GM12878 (cell line): ENCODE results near the gene APPL2. TPM values are rescaled to one million over a fixed set of nuclear protein-coding genes. Genes with fewer than 3 reads are reported as not detected.

Source experiments
- ATAC-seq: fragments of 200-7000 bp; cut with Tn5 transposase; 3 replicates; pipeline ENCODE4 v1.9.1; 2020; ENCODE audit warnings: mild to moderate bottlenecking, moderate library complexity
- BruUV-seq: library from RNA; stranded (reverse); fragments of 400-500 nt; replicated peaks from 2 replicates; lab custom pipeline; 2021; lab: Mats Ljungman, UMichigan
- CTCF ChIA-PET: fragments of 300-600 bp; sonication (Branson Sonifier 250); formaldehyde crosslinking; extraction: SDS; loops from one replicate; lab custom pipeline; 2021; ENCODE audit warnings: inconsistent platforms; lab: Yijun Ruan, JAX
- POLR2A ChIA-PET: fragments of 350-600 bp; formaldehyde crosslinking; extraction: SDS; loops from one replicate; lab custom pipeline; 2021; ENCODE audit warnings: inconsistent platforms; lab: Charles Lee
- RAD21 ChIA-PET: fragments of 300-600 bp; sonication (Branson Sonifier 250); formaldehyde crosslinking; loops from one replicate; lab custom pipeline; 2023; ENCODE audit warnings: antibody characterized with exemption; ENCODE audit not compliant: unreplicated experiment; lab: Charles Lee
- SMC1A ChIA-PET: fragments of 300-600 bp; sonication (Branson Sonifier 250); formaldehyde crosslinking; loops from one replicate; lab custom pipeline; 2023; ENCODE audit not compliant: unreplicated experiment, uncharacterized antibody; lab: Charles Lee
- DNase-seq: peaks from one replicate; pipeline ENCODE4 v3.0.0-alpha.2; 2011; ENCODE audit warnings: low read depth, low spot score
- FAIRE-seq: peaks from 3 replicates; lab custom pipeline; 2011; peaks lifted over from hg19 to GRCh38; lab: Jason Lieb, UNC
- H2AFZ ChIP-seq: 2 replicates; pipeline ENCODE4 v1.6.0; 2011; ENCODE audit warnings: low read depth, low read length, control low read depth; ENCODE audit not compliant: control insufficient read depth
- H3K27ac ChIP-seq: 2 replicates; pipeline ENCODE4 v1.5.1; 2011; ENCODE audit warnings: control low read depth; ENCODE audit not compliant: control insufficient read depth, insufficient read depth
- H3K27me3 ChIP-seq, 2 experiments: replicated peaks in 1 of 2; 2 replicates each; pipeline versions ENCODE4 v1.6.0 to v1.6.1; 2011; ENCODE audit warnings: low read length in 1 of 2; ENCODE audit not compliant: control insufficient read depth in 2 of 2, insufficient read depth in 2 of 2
- H3K36me3 ChIP-seq, 2 experiments: 2 replicates each; pipeline ENCODE4 v1.5.1; 2011; ENCODE audit warnings: low read length in 1 of 2; ENCODE audit not compliant: control insufficient read depth in 2 of 2, insufficient read depth in 2 of 2
- H3K4me1 ChIP-seq: 2 replicates; pipeline ENCODE4 v1.6.1; 2011; ENCODE audit warnings: mild to moderate bottlenecking, low read length, moderate library complexity, mixed read lengths; ENCODE audit not compliant: control insufficient read depth, insufficient read depth
- H3K4me2 ChIP-seq: 2 replicates; pipeline ENCODE4 v1.6.0; 2011; ENCODE audit warnings: control low read depth; ENCODE audit not compliant: control insufficient read depth, insufficient read depth
- H3K4me3 ChIP-seq: fragments of 200-600 bp; sonication (generic); 2 replicates; pipeline ENCODE4 v1.5.1; 2016
- H3K79me2 ChIP-seq: 2 replicates; pipeline ENCODE4 v1.6.0; 2011; ENCODE audit warnings: low read length; ENCODE audit not compliant: control insufficient read depth, insufficient read depth
- H3K9ac ChIP-seq: 2 replicates; pipeline ENCODE4 v1.8.0; 2011; ENCODE audit warnings: low read length, control low read depth, mixed read lengths; ENCODE audit not compliant: control insufficient read depth, insufficient read depth
- H3K9me3 ChIP-seq: replicated peaks from 3 replicates; pipeline ENCODE4 v1.5.1; 2011; ENCODE audit warnings: mild to moderate bottlenecking, low read length; ENCODE audit not compliant: control insufficient read depth, insufficient read depth
- H4K20me1 ChIP-seq: 2 replicates; pipeline ENCODE4 v1.6.0; 2011; ENCODE audit not compliant: control insufficient read depth, insufficient read depth
- EP300 ChIP-seq, 2 experiments: fragments of 150-350 bp in 1 of 2; IDR thresholded peaks; 2 replicates each; pipeline ENCODE4 v1.6.1; 2011 to 2012; ENCODE audit warnings: low read depth in 2 of 2, low read length in 2 of 2, borderline replicate concordance in 1 of 2, improper control_type of control experiment in 1 of 2, inconsistent platforms in 1 of 2; ENCODE audit not compliant: control insufficient read depth in 1 of 2
- KDM1A ChIP-seq: fragments of 200-600 bp; sonication (generic); IDR thresholded peaks from 2 replicates; pipeline ENCODE4 v1.6.1; 2016; ENCODE audit warnings: borderline replicate concordance
- KLF5 ChIP-seq: fragments of 450-650 bp; IDR thresholded peaks from 2 replicates; pipeline ENCODE4 v1.6.1; 2014; ENCODE audit warnings: mild to moderate bottlenecking; ENCODE audit not compliant: partially characterized antibody
- NFIC ChIP-seq: IDR thresholded peaks from 2 replicates; pipeline ENCODE4 v1.6.1; 2012; ENCODE audit warnings: low read depth, mild to moderate bottlenecking, inconsistent platforms, low read length, moderate library complexity
- RB1 ChIP-seq: fragments of 450-650 bp; formaldehyde crosslinking; IDR thresholded peaks from 2 replicates; pipeline ENCODE4 v1.6.1; 2017; ENCODE audit warnings: mild to moderate bottlenecking, borderline replicate concordance
- RFX5 ChIP-seq: IDR thresholded peaks from 2 replicates; pipeline ENCODE4 v1.6.1; 2011; ENCODE audit warnings: low read depth, low read length, improper control_type of control experiment
- WGBS: methylation state at CpG from one replicate; pipeline ENCODE4 v1.1.6; 2016; ENCODE audit warnings: low lambda C conversion rate; ENCODE audit not compliant: insufficient replicate concordance, insufficient coverage; ENCODE audit errors: missing lambda C conversion rate; 5-methylcytosine and 5-hydroxymethylcytosine counted together
- in situ Hi-C: fragments of 300-500 bp; cut with MboI; formaldehyde crosslinking; loops from 9 replicates; pipeline ENCODE4 v1.14.3; 2018; ENCODE audit warnings: mixed read lengths
- intact Hi-C: fragments of 100-400 bp; cut with micrococcal nuclease; formaldehyde crosslinking; loops from one replicate; pipeline ENCODE4 v1.14.2; 2022; ENCODE audit not compliant: unreplicated experiment
- polyA plus RNA-seq, 11 experiments: library from polyadenylated mRNA; depleted of rRNA in 4 of 11; unstranded in 6 of 11; stranded (reverse) in 5 of 11; fragments of >200 nt; fragmentation: Nextera tagmentation in 4 of 11; fragmentation: Illumina TruSeq in 1 of 11; extraction: Ambion mirVana in 4 of 11; extraction: Trizol in 1 of 11; gene quantifications; 1 replicate in 1 of 11; 2 replicates in 10 of 11; pipeline versions ENCODE4 v1.2.1 to v1.2.3, GENCODE V29; 2011 to 2016; ENCODE audit warnings: inconsistent platforms in 2 of 11, missing spikeins in 2 of 11, low read depth in 1 of 11
- total RNA-seq, 4 experiments: library from RNA; depleted of rRNA in 3 of 4; stranded (reverse); fragments of >200 nt in 3 of 4; fragmentation: Illumina TruSeq in 1 of 4; extraction: Trizol in 1 of 4; gene quantifications; 2 replicates each; pipeline versions ENCODE4 v1.2.1 to v1.2.3, GENCODE V29; 2013 to 2021
- TF ChIP-seq, protein P1 (sequence below): fragments of 450-650 bp; IDR thresholded peaks from 2 replicates; pipeline ENCODE4 v1.6.1; 2017; ENCODE audit warnings: mild to moderate bottlenecking, low read depth, inconsistent platforms; ENCODE audit not compliant: poor library complexity, severe bottlenecking
- TF ChIP-seq, protein P2 (sequence below): IDR thresholded peaks from 2 replicates; pipeline ENCODE4 v1.6.1; 2012; ENCODE audit warnings: improper control_type of control experiment, low read depth, low read length; ENCODE audit not compliant: insufficient replicate concordance
- TF ChIP-seq, protein P3 (sequence below): fragments of 150-350 bp; IDR thresholded peaks from 2 replicates; pipeline ENCODE4 v1.6.1; 2014; ENCODE audit warnings: mild to moderate bottlenecking, low read depth, low read length
- TF ChIP-seq, protein P4 (sequence below): fragments of 450-650 bp; IDR thresholded peaks from 2 replicates; pipeline ENCODE4 v1.6.1; 2016; ENCODE audit warnings: mild to moderate bottlenecking, moderate library complexity, borderline replicate concordance

Gene APPL2
- total and polyA plus RNA-seq, 10 of the 15 experiments (the other 5 are each of a cell fraction or from before 2014, with no cell fraction given): 1.9 to 14.2 (median 7.5) TPM

DNA sequence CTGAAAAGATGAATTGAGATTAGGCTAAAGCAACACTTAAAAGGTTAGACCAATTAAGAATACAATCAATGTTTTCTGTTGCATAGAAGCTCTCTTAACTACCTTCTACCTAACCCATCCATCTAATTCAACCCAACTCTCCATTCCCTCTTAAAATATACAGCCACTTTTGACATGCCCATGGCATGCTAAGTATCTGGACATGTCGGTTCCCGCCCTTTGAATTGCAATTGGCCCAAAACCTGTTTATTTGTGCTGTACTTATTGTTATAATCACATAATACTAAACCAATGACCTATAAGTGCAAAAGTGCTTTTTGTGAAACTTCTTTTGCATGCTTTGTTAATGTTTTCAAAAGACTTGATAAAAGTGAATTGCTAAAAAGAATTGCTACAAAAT, 37.6 kb upstream of the APPL2 start:
- ChIA-PET RAD21 (no interaction called here), POLR2A (no interaction called here), CTCF (interaction anchor here (1.1 kb wide), 1 partner anchor 107 kb away, joined by 3 read pairs; no protein-coding TSS in a partner anchor), SMC1A (interaction anchor here (1.0 to 1.7 kb wide), 3 partner anchors 9 to 217 kb away, joined by 3 to 4 read pairs (median 3); no protein-coding TSS in a partner anchor)
- Histone ChIP-seq H3K36me3 (no peaks in the 10 kb centered on the region), H3K27me3 (no peaks in the 10 kb centered on the region), H3K79me2 (no peaks in the 10 kb centered on the region), H3K4me2 (no peak overlapping the region), H3K9ac (no peak overlapping the region), H2AFZ (no peak overlapping the region), H3K9me3 (no peaks in the 10 kb centered on the region), H3K4me3 (no peak overlapping the region), H4K20me1 (no peaks in the 10 kb centered on the region), H3K27ac (no peak overlapping the region), H3K4me1 (no peaks in the 10 kb centered on the region)
- ATAC-seq: no peak
- no peak for DNase-seq
- no peak for FAIRE-seq
- in situ Hi-C loops (no loop called here), intact Hi-C loops (no loop called here)
- 98% methylated on average over 2 of the region's 2 CpGs for WGBS
- no TSS peak for BruUV-seq
- TF ChIP-seq KLF5: no peak
- no peak for TF ChIP-seq RFX5
- TF ChIP-seq, protein P1, sequence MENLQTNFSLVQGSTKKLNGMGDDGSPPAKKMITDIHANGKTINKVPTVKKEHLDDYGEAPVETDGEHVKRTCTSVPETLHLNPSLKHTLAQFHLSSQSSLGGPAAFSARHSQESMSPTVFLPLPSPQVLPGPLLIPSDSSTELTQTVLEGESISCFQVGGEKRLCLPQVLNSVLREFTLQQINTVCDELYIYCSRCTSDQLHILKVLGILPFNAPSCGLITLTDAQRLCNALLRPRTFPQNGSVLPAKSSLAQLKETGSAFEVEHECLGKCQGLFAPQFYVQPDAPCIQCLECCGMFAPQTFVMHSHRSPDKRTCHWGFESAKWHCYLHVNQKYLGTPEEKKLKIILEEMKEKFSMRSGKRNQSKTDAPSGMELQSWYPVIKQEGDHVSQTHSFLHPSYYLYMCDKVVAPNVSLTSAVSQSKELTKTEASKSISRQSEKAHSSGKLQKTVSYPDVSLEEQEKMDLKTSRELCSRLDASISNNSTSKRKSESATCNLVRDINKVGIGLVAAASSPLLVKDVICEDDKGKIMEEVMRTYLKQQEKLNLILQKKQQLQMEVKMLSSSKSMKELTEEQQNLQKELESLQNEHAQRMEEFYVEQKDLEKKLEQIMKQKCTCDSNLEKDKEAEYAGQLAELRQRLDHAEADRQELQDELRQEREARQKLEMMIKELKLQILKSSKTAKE: no peak
- TF ChIP-seq, protein P2, sequence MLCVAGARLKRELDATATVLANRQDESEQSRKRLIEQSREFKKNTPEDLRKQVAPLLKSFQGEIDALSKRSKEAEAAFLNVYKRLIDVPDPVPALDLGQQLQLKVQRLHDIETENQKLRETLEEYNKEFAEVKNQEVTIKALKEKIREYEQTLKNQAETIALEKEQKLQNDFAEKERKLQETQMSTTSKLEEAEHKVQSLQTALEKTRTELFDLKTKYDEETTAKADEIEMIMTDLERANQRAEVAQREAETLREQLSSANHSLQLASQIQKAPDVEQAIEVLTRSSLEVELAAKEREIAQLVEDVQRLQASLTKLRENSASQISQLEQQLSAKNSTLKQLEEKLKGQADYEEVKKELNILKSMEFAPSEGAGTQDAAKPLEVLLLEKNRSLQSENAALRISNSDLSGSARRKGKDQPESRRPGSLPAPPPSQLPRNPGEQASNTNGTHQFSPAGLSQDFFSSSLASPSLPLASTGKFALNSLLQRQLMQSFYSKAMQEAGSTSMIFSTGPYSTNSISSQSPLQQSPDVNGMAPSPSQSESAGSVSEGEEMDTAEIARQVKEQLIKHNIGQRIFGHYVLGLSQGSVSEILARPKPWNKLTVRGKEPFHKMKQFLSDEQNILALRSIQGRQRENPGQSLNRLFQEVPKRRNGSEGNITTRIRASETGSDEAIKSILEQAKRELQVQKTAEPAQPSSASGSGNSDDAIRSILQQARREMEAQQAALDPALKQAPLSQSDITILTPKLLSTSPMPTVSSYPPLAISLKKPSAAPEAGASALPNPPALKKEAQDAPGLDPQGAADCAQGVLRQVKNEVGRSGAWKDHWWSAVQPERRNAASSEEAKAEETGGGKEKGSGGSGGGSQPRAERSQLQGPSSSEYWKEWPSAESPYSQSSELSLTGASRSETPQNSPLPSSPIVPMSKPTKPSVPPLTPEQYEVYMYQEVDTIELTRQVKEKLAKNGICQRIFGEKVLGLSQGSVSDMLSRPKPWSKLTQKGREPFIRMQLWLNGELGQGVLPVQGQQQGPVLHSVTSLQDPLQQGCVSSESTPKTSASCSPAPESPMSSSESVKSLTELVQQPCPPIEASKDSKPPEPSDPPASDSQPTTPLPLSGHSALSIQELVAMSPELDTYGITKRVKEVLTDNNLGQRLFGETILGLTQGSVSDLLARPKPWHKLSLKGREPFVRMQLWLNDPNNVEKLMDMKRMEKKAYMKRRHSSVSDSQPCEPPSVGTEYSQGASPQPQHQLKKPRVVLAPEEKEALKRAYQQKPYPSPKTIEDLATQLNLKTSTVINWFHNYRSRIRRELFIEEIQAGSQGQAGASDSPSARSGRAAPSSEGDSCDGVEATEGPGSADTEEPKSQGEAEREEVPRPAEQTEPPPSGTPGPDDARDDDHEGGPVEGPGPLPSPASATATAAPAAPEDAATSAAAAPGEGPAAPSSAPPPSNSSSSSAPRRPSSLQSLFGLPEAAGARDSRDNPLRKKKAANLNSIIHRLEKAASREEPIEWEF: no peak
- TF ChIP-seq RB1: no peak
- TF ChIP-seq, protein P3, sequence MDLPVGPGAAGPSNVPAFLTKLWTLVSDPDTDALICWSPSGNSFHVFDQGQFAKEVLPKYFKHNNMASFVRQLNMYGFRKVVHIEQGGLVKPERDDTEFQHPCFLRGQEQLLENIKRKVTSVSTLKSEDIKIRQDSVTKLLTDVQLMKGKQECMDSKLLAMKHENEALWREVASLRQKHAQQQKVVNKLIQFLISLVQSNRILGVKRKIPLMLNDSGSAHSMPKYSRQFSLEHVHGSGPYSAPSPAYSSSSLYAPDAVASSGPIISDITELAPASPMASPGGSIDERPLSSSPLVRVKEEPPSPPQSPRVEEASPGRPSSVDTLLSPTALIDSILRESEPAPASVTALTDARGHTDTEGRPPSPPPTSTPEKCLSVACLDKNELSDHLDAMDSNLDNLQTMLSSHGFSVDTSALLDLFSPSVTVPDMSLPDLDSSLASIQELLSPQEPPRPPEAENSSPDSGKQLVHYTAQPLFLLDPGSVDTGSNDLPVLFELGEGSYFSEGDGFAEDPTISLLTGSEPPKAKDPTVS: no peak
- TF ChIP-seq, protein P4, sequence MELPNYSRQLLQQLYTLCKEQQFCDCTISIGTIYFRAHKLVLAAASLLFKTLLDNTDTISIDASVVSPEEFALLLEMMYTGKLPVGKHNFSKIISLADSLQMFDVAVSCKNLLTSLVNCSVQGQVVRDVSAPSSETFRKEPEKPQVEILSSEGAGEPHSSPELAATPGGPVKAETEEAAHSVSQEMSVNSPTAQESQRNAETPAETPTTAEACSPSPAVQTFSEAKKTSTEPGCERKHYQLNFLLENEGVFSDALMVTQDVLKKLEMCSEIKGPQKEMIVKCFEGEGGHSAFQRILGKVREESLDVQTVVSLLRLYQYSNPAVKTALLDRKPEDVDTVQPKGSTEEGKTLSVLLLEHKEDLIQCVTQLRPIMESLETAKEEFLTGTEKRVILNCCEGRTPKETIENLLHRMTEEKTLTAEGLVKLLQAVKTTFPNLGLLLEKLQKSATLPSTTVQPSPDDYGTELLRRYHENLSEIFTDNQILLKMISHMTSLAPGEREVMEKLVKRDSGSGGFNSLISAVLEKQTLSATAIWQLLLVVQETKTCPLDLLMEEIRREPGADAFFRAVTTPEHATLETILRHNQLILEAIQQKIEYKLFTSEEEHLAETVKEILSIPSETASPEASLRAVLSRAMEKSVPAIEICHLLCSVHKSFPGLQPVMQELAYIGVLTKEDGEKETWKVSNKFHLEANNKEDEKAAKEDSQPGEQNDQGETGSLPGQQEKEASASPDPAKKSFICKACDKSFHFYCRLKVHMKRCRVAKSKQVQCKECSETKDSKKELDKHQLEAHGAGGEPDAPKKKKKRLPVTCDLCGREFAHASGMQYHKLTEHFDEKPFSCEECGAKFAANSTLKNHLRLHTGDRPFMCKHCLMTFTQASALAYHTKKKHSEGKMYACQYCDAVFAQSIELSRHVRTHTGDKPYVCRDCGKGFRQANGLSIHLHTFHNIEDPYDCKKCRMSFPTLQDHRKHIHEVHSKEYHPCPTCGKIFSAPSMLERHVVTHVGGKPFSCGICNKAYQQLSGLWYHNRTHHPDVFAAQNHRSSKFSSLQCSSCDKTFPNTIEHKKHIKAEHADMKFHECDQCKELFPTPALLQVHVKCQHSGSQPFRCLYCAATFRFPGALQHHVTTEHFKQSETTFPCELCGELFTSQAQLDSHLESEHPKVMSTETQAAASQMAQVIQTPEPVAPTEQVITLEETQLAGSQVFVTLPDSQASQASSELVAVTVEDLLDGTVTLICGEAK: no peak
- no peak for TF ChIP-seq NFIC
- no peak for TF ChIP-seq EP300 (IDR thresholded peaks at IDR 0.05; ENCODE audit: borderline replicate concordance in 1 of 2, control insufficient read depth in 1 of 2, low read depth in 2 of 2, low read length in 2 of 2)
- no peak for TF ChIP-seq KDM1A
